HG03521 (cell line): ENCODE results near the gene ATP5IF1.
A peak's percentile ranks its signal among the peaks of the same experiment; 100 is the strongest.

Experiments
- ATAC-seq: cut with Tn5 transposase; IDR thresholded peaks from one replicate; pipeline ENCODE4 v1.9.1; 2021; ENCODE audit warnings: mild to moderate bottlenecking, moderate library complexity; ENCODE audit not compliant: unreplicated experiment

Gene ATP5IF1

GRCh38 chr1:28236656-28237322 lies 865 bp downstream of the ATP5IF1 start:
- no peak for ATAC-seq

GRCh38 chr1:28239004-28239403 lies 3.1 kb downstream of the ATP5IF1 start:
- ATAC-seq: no peak

- no peak for ATAC-seq
Observed at GRCh38 chr1:28240024-28240423, 4.1 kb downstream of the ATP5IF1 start.

- no peak for ATAC-seq
Observed at GRCh38 chr1:28241638-28242241, 5.8 kb downstream of the ATP5IF1 start.

- ATAC-seq: no peak
Observed at GRCh38 chr1:28243685-28244311, 7.9 kb downstream of the ATP5IF1 start.

- no peak for ATAC-seq
Observed at GRCh38 chr1:28244549-28245251, 8.8 kb downstream of the ATP5IF1 start.

- ATAC-seq: no peak
Observed at GRCh38 chr1:28246427-28246832, 10.5 kb downstream of the ATP5IF1 start.

GRCh38 chr1:28247612-28248272 lies 11.8 kb downstream of the ATP5IF1 start:
- no peak for ATAC-seq

GRCh38 chr1:28248273-28249012 lies 12.5 kb downstream of the ATP5IF1 start:
- no peak for ATAC-seq

GRCh38 chr1:28249013-28249865 lies 13.3 kb downstream of the ATP5IF1 start:
- no peak for ATAC-seq

- no peak for ATAC-seq
Observed at GRCh38 chr1:28249866-28250295, 14.0 kb downstream of the ATP5IF1 start.

- ATAC-seq: no peak
Observed at GRCh38 chr1:28256197-28256827, 20.4 kb downstream of the ATP5IF1 start.

GRCh38 chr1:28257736-28258135 lies 21.8 kb downstream of the ATP5IF1 start:
- ATAC-seq: no peak

GRCh38 chr1:28258628-28259251 lies 22.8 kb downstream of the ATP5IF1 start:
- ATAC-seq: no peak

- ATAC-seq: peak; percentile 95
Observed at GRCh38 chr1:28259252-28259933, 23.5 kb downstream of the ATP5IF1 start, which contains the start of gene SESN2. SESN2 (plus strand) TSS chr1:28259518; CDS start chr1:28259848, 330 bp downstream.

- ATAC-seq: no peak
Observed at GRCh38 chr1:28259934-28260802, 24.2 kb downstream of the ATP5IF1 start.

GRCh38 chr1:28260803-28261174 lies 24.9 kb downstream of the ATP5IF1 start:
- no peak for ATAC-seq
